Gastroesophageal sphincter (tissue), 3 donors: ENCODE measurements around the gene TPT1.
"Not testable (repeated sequence)": the region's sequence is repeated elsewhere in the genome, so short reads cannot be mapped to it uniquely, and the experiment has no call there.

ENCODE experiments used
- EP300 ChIP-seq: sonication (generic); formaldehyde crosslinking; IDR thresholded peaks from one replicate; pipeline ENCODE4 v1.6.1; 2017; ENCODE audit warnings: antibody characterized with exemption, mild to moderate bottlenecking
- POLR2A ChIP-seq, 2 donors: fragments of 450-650 bp; IDR thresholded peaks; one replicate each; pipeline ENCODE4 v1.6.1; 2017; ENCODE audit warnings: antibody characterized with exemption in 2 of 2, mild to moderate bottlenecking in 2 of 2, moderate library complexity in 1 of 2
- POLR2AphosphoS5 ChIP-seq: sonication (generic); formaldehyde crosslinking; IDR thresholded peaks from one replicate; pipeline ENCODE4 v1.6.1; 2017; ENCODE audit warnings: antibody characterized with exemption
- TF ChIP-seq, protein P1 (sequence below), 4 experiments: fragments of 200-600 bp in 2 of 4; fragments of 450-650 bp in 2 of 4; sonication (generic) in 1 of 4; IDR thresholded peaks; one replicate each; pipeline ENCODE4 v1.5.1; 2017 to 2019; ENCODE audit warnings: antibody characterized with exemption in 4 of 4, mild to moderate bottlenecking in 2 of 4, moderate library complexity in 2 of 4

DNA sequence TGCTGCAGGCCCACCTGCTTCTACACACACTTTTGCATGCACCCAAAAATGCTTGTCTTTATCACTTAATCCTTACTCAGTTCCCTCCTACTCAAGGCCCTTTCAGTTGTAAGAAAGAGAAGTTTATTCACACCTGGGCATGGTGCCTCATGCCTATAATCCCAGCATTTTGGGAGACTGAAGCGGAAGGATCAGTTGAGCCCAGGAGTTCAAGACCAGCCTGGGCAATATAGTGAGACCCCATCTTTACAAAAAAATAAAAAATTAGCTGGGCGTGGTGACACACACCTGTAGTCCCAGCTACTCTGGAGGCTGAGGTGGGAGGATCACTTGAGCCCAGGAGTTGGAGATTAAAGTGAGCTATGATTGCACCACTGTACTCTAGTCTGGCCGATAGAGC, 42.4 kb downstream of the TPT1 start:
- TF ChIP-seq, protein P1, sequence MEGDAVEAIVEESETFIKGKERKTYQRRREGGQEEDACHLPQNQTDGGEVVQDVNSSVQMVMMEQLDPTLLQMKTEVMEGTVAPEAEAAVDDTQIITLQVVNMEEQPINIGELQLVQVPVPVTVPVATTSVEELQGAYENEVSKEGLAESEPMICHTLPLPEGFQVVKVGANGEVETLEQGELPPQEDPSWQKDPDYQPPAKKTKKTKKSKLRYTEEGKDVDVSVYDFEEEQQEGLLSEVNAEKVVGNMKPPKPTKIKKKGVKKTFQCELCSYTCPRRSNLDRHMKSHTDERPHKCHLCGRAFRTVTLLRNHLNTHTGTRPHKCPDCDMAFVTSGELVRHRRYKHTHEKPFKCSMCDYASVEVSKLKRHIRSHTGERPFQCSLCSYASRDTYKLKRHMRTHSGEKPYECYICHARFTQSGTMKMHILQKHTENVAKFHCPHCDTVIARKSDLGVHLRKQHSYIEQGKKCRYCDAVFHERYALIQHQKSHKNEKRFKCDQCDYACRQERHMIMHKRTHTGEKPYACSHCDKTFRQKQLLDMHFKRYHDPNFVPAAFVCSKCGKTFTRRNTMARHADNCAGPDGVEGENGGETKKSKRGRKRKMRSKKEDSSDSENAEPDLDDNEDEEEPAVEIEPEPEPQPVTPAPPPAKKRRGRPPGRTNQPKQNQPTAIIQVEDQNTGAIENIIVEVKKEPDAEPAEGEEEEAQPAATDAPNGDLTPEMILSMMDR (IDR thresholded peaks at IDR 0.05) = not testable (repeated sequence)
- TF ChIP-seq POLR2A (IDR thresholded peaks at IDR 0.05); POLR2AphosphoS5; EP300: not testable (repeated sequence)
